ENCODE results near the gene CUX1.

The CUX1 gene

GRCh38 chr7:101988513-101988912 is 171.1 kb downstream of the CUX1 start:
- Histone ChIP-seq H3K36me3 (ENCODE audit: control insufficient read depth in 2 of 2, insufficient read depth in 1 of 2, low read length in 2 of 2) (no peaks in the 10 kb centered on the region), H3K4me1 (ENCODE audit: control insufficient read depth, insufficient read depth, low read length) (peaks cover 10% of the 10 kb centered on the region), H3K27ac (ENCODE audit: extremely low read depth, low read depth, low read length) (no peak overlapping the region), H3K9me3 (ENCODE audit: control insufficient read depth, insufficient read depth, low read depth, low read length) (no peaks in the 10 kb centered on the region), H3K4me3 (ENCODE audit: low read depth, low read length) (no peak overlapping the region)
- POLR2A ChIA-PET: no interaction called here
- TF ChIP-seq GFI1B (tag by site-specific recombination; IDR thresholded peaks at IDR 0.05) (no peak), TCF7L2 (IDR thresholded peaks at IDR 0.05; ENCODE audit: borderline replicate concordance, low read depth, low read length) (no peak), ZBTB49 (tag by site-specific recombination; IDR thresholded peaks at IDR 0.05; ENCODE audit: low read depth) (no peak), SP3 (tag by site-specific recombination; IDR thresholded peaks at IDR 0.05) (no peak), ZNF184 (tag by site-specific recombination; IDR thresholded peaks at IDR 0.05) (no peak), SALL2 (tag by site-specific recombination; IDR thresholded peaks at IDR 0.05; ENCODE audit: borderline replicate concordance) (no peak), ZNF292 (tag by site-specific recombination; IDR thresholded peaks at IDR 0.05; ENCODE audit: borderline replicate concordance, low read depth) (no peak), ZNF473 (tag by site-specific recombination; IDR thresholded peaks at IDR 0.05) (no peak), ZNF561 (tag by site-specific recombination; IDR thresholded peaks at IDR 0.05; ENCODE audit: borderline replicate concordance) (no peak), GLIS2 (tag by site-specific recombination; IDR thresholded peaks at IDR 0.05) (no peak), ZNF623 (tag by site-specific recombination; IDR thresholded peaks at IDR 0.05) (no peak), ZNF350 (tag by site-specific recombination; IDR thresholded peaks at IDR 0.05) (no peak), ZNF157 (tag by site-specific recombination; IDR thresholded peaks at IDR 0.05) (no peak)
- TF ChIP-seq, protein P1, sequence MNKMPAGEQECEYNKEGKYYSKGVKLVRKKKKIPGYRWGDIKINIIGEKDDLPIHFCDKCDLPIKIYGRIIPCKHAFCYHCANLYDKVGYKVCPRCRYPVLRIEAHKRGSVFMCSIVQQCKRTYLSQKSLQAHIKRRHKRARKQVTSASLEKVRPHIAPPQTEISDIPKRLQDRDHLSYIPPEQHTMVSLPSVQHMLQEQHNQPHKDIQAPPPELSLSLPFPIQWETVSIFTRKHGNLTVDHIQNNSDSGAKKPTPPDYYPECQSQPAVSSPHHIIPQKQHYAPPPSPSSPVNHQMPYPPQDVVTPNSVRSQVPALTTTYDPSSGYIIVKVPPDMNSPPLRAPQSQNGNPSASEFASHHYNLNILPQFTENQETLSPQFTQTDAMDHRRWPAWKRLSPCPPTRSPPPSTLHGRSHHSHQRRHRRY (tag by site-specific recombination; IDR thresholded peaks at IDR 0.05): no peak
- TF ChIP-seq, protein P2, sequence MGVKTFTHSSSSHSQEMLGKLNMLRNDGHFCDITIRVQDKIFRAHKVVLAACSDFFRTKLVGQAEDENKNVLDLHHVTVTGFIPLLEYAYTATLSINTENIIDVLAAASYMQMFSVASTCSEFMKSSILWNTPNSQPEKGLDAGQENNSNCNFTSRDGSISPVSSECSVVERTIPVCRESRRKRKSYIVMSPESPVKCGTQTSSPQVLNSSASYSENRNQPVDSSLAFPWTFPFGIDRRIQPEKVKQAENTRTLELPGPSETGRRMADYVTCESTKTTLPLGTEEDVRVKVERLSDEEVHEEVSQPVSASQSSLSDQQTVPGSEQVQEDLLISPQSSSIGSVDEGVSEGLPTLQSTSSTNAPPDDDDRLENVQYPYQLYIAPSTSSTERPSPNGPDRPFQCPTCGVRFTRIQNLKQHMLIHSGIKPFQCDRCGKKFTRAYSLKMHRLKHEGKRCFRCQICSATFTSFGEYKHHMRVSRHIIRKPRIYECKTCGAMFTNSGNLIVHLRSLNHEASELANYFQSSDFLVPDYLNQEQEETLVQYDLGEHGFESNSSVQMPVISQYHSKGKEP (tag by site-specific recombination; IDR thresholded peaks at IDR 0.05): no peak
- CTCF ChIA-PET: no interaction called here

- TF ChIP-seq ZNF624 (tag by site-specific recombination; IDR thresholded peaks at IDR 0.05): no peak
- no peak for TF ChIP-seq ZNF391 (tag by site-specific recombination; IDR thresholded peaks at IDR 0.05; ENCODE audit: borderline replicate concordance, low read depth)
- TF ChIP-seq ZNF596 (tag by site-specific recombination; IDR thresholded peaks at IDR 0.05): no peak
- TF ChIP-seq ZNF155 (tag by site-specific recombination; IDR thresholded peaks at IDR 0.05): no peak
- no peak for TF ChIP-seq IKZF3 (tag by site-specific recombination; IDR thresholded peaks at IDR 0.05)
- no peak for TF ChIP-seq ZNF529 (tag by site-specific recombination; IDR thresholded peaks at IDR 0.05; ENCODE audit: insufficient replicate concordance)
- TF ChIP-seq ZNF302 (tag by site-specific recombination; IDR thresholded peaks at IDR 0.05; ENCODE audit: low read depth): no peak
- no peak for TF ChIP-seq HOXA7 (CRISPR knock-in tag; IDR thresholded peaks at IDR 0.05; ENCODE audit: borderline replicate concordance)
- no peak for TF ChIP-seq ZNF202 (tag by site-specific recombination; IDR thresholded peaks at IDR 0.05; ENCODE audit: borderline replicate concordance)
- no peak for TF ChIP-seq ZNF555 (tag by site-specific recombination; conservative IDR thresholded peaks at IDR 0.05)
- TF ChIP-seq MYNN (tag by site-specific recombination; IDR thresholded peaks at IDR 0.05; ENCODE audit: borderline replicate concordance): no peak
- no peak for TF ChIP-seq ZNF266 (tag by site-specific recombination; IDR thresholded peaks at IDR 0.05; ENCODE audit: low read depth)
- Histone ChIP-seq H3K27ac (ENCODE audit: extremely low read depth, low read depth, low read length) (no peak overlapping the region), H3K9me3 (ENCODE audit: control insufficient read depth, insufficient read depth, low read depth, low read length) (no peaks in the 10 kb centered on the region), H3K36me3 (ENCODE audit: control insufficient read depth in 2 of 2, insufficient read depth in 1 of 2, low read length in 2 of 2) (no peaks in the 10 kb centered on the region), H3K4me3 (ENCODE audit: low read depth, low read length) (no peak overlapping the region), H3K4me1 (ENCODE audit: control insufficient read depth, insufficient read depth, low read length) (peaks cover 10% of the 10 kb centered on the region)
- ChIA-PET CTCF (no interaction called here), POLR2A (no interaction called here)
Observed at GRCh38 chr7:101989101-101989500, 171.7 kb downstream of the CUX1 start.
